ENCODE measurements around the gene GPX3. TPM values are rescaled to one million over a fixed set of nuclear protein-coding genes. Genes with fewer than 3 reads are reported as not detected.

Gene GPX3
- total RNA-seq, 5 donors from 2014 or later (not counting 1 experiment from before 2014, with no cell fraction given): 0.49 to 1.6 (median 1.4) TPM; not detected in 2

- Mint-ChIP-seq H3K36me3 (no peaks in the 10 kb centered on the region), H3K27me3 (peaks cover 0 to 3% of the 10 kb centered on the region in 2 donors), H3K4me3 (no peak overlapping the region), H3K9me3 (no peaks in the 10 kb centered on the region), H3K4me1 (peaks cover 15 to 34% (median 31%) of the 10 kb centered on the region in 3 donors), H3K27ac (peak overlapping the region in 1 of 2 donors; percentile 12)
- WGBS (ENCODE audit: insufficient coverage): 0% methylated on average over 1 of the region's 2 CpGs
- CTCF ChIA-PET: no interaction called here
- Histone ChIP-seq H3K36me3 (ENCODE audit: control insufficient read depth in 2 of 2, extremely low read depth in 1 of 2, insufficient read depth in 1 of 2, low read length in 1 of 2) (no peaks in the 10 kb centered on the region), H3K27ac (ENCODE audit: low read length) (no peak overlapping the region), H3K4me1 (ENCODE audit: control insufficient read depth in 1 of 2, extremely low read depth in 1 of 2, insufficient read depth in 2 of 2, low read length in 2 of 2) (peaks cover 3 to 15% of the 10 kb centered on the region in 2 experiments), H3K9me3 (no peaks in the 10 kb centered on the region), H3K27me3 (replicated peaks in 1 of 2; ENCODE audit: control insufficient read depth in 2 of 2, extremely low read depth in 1 of 2, insufficient read depth in 2 of 2, low read length in 1 of 2) (peaks cover 0 to 15% of the 10 kb centered on the region in 2 experiments), H3K4me3 (ENCODE audit: control insufficient read depth in 1 of 2, extremely low read depth in 1 of 2, low read length in 1 of 2) (no peak overlapping the region)
- POLR2A ChIA-PET: no interaction called here
- DNase-seq (no peak), ATAC-seq (replicated peaks in 1 of 4) (no peak)
Measured at GRCh38 chr5:151018846-151019245, 1.5 kb upstream of the GPX3 start.

DNA sequence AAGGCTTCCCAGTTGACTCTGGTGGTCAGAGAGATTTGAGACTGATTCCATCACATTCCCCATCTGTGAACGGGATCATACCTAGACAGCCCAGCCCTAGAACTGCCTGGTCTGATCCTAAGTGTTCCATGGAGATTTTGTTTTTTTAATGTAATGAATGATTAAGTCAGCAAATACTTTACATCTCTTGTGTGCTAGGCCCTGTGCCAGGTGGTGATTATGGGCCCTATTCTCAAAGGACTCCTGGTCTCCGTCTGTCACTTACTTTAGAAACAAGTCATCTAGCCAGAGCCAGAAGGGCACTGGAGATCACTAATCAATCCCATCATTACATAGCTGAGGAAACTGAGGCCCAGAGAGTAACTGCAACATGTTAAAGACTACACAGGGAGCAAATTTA lies 1.1 kb upstream of the GPX3 start:
- no peak for DNase-seq
- H3K9me3 ChIP-seq: no peaks in the 10 kb centered on the region
- Mint-ChIP-seq H3K27me3 (peaks cover 0 to 3% of the 10 kb centered on the region in 2 donors), H3K27ac (peak overlapping the region in 1 of 2 donors; percentile 12), H3K9me3 (no peaks in the 10 kb centered on the region), H3K4me3 (peak overlapping the region in 1 of 3 donors; percentile 11), H3K4me1 (peaks cover 15 to 37% (median 34%) of the 10 kb centered on the region in 3 donors), H3K36me3 (no peaks in the 10 kb centered on the region)
- no peak overlapping the region for H3K27ac ChIP-seq (ENCODE audit: low read length)
- H3K27me3 ChIP-seq (replicated peaks in 1 of 2; ENCODE audit: control insufficient read depth in 2 of 2, extremely low read depth in 1 of 2, insufficient read depth in 2 of 2, low read length in 1 of 2): peaks cover 0 to 15% of the 10 kb centered on the region in 2 experiments
- 100% methylated on average over 1 of the region's 2 CpGs for WGBS (ENCODE audit: insufficient coverage)
- H3K4me3 ChIP-seq (ENCODE audit: control insufficient read depth in 1 of 2, extremely low read depth in 1 of 2, low read length in 1 of 2): no peak overlapping the region
- CTCF ChIA-PET: no interaction called here
- ATAC-seq (replicated peaks in 1 of 4): no peak
- POLR2A ChIA-PET: no interaction called here
- H3K36me3 ChIP-seq (ENCODE audit: control insufficient read depth in 2 of 2, extremely low read depth in 1 of 2, insufficient read depth in 1 of 2, low read length in 1 of 2): no peaks in the 10 kb centered on the region
- peaks cover 3 to 15% of the 10 kb centered on the region in 2 experiments for H3K4me1 ChIP-seq (ENCODE audit: control insufficient read depth in 1 of 2, extremely low read depth in 1 of 2, insufficient read depth in 2 of 2, low read length in 2 of 2)

- Mint-ChIP-seq H3K36me3 (peaks cover 12% of the 10 kb centered on the region), H3K9me3 (no peaks in the 10 kb centered on the region), H3K4me3 (no peak overlapping the region), H3K27ac (no peak overlapping the region), H3K4me1 (peaks cover 21 to 41% (median 34%) of the 10 kb centered on the region in 3 donors), H3K27me3 (peaks cover 0 to 3% of the 10 kb centered on the region in 2 donors)
- H3K4me3 ChIP-seq (ENCODE audit: control insufficient read depth in 1 of 2, extremely low read depth in 1 of 2, low read length in 1 of 2): no peak overlapping the region
- no peak overlapping the region for H3K27ac ChIP-seq (ENCODE audit: low read length)
- ATAC-seq (replicated peaks in 1 of 4): no peak
- H3K36me3 ChIP-seq (ENCODE audit: control insufficient read depth in 2 of 2, extremely low read depth in 1 of 2, insufficient read depth in 1 of 2, low read length in 1 of 2): peaks cover 0 to 3% of the 10 kb centered on the region in 2 donors
- CTCF ChIA-PET: interaction anchor here in 1 of 2 donors (0.6 kb wide), 1 partner anchor 321 kb away, joined by 3 read pairs; the partner anchor contains the start of gene RBM22
- no peaks in the 10 kb centered on the region for H3K9me3 ChIP-seq
- peaks cover 3 to 15% of the 10 kb centered on the region in 2 experiments for H3K4me1 ChIP-seq (ENCODE audit: control insufficient read depth in 1 of 2, extremely low read depth in 1 of 2, insufficient read depth in 2 of 2, low read length in 2 of 2)
- no peak for DNase-seq
- 100% methylated on average over 1 of the region's 6 CpGs for WGBS (ENCODE audit: insufficient coverage)
- peaks cover 0 to 15% of the 10 kb centered on the region in 2 experiments for H3K27me3 ChIP-seq (replicated peaks in 1 of 2; ENCODE audit: control insufficient read depth in 2 of 2, extremely low read depth in 1 of 2, insufficient read depth in 2 of 2, low read length in 1 of 2)
- POLR2A ChIA-PET: interaction anchor here in 1 of 2 donors (0.5 kb wide), 1 partner anchor 305 kb away, joined by 7 read pairs; no protein-coding TSS in a partner anchor
Measured at GRCh38 chr5:151021746-151022145, 1.4 kb downstream of the GPX3 start.

- Histone ChIP-seq H3K4me3 (ENCODE audit: control insufficient read depth in 1 of 2, extremely low read depth in 1 of 2, low read length in 1 of 2) (no peak overlapping the region), H3K27ac (ENCODE audit: low read length) (no peak overlapping the region), H3K27me3 (replicated peaks in 1 of 2; ENCODE audit: control insufficient read depth in 2 of 2, extremely low read depth in 1 of 2, insufficient read depth in 2 of 2, low read length in 1 of 2) (peaks cover 0 to 15% of the 10 kb centered on the region in 2 experiments), H3K9me3 (no peaks in the 10 kb centered on the region), H3K36me3 (ENCODE audit: control insufficient read depth in 2 of 2, extremely low read depth in 1 of 2, insufficient read depth in 1 of 2, low read length in 1 of 2) (peaks cover 5 to 6% of the 10 kb centered on the region in 2 donors), H3K4me1 (ENCODE audit: control insufficient read depth in 1 of 2, extremely low read depth in 1 of 2, insufficient read depth in 2 of 2, low read length in 2 of 2) (peaks cover 3 to 15% of the 10 kb centered on the region in 2 experiments)
- no peak for ATAC-seq (replicated peaks in 1 of 4)
- no peaks in the 10 kb centered on the region for H3K9me3 Mint-ChIP-seq
- DNase-seq: no peak
- peaks cover 15% of the 10 kb centered on the region for H3K36me3 Mint-ChIP-seq
- no peak overlapping the region for H3K27ac Mint-ChIP-seq
- no peak overlapping the region for H3K4me3 Mint-ChIP-seq
- ChIA-PET CTCF (no interaction called here), POLR2A (no interaction called here)
- 71% methylated on average over 6 of the region's 7 CpGs for WGBS (ENCODE audit: insufficient coverage)
- H3K27me3 Mint-ChIP-seq: peaks cover 0 to 3% of the 10 kb centered on the region in 2 donors
- peaks cover 21 to 40% (median 34%) of the 10 kb centered on the region in 3 donors for H3K4me1 Mint-ChIP-seq
Measured at GRCh38 chr5:151022511-151023018, 2.2 kb downstream of the GPX3 start.

GRCh38 chr5:151023047-151023615 lies 2.7 kb downstream of the GPX3 start:
- Histone ChIP-seq H3K4me1 (ENCODE audit: control insufficient read depth in 1 of 2, extremely low read depth in 1 of 2, insufficient read depth in 2 of 2, low read length in 2 of 2) (peaks cover 3 to 15% of the 10 kb centered on the region in 2 experiments), H3K9me3 (no peaks in the 10 kb centered on the region), H3K27ac (ENCODE audit: low read length) (no peak overlapping the region), H3K4me3 (ENCODE audit: control insufficient read depth in 1 of 2, extremely low read depth in 1 of 2, low read length in 1 of 2) (no peak overlapping the region), H3K36me3 (ENCODE audit: control insufficient read depth in 2 of 2, extremely low read depth in 1 of 2, insufficient read depth in 1 of 2, low read length in 1 of 2) (peaks cover 5 to 12% of the 10 kb centered on the region in 2 donors), H3K27me3 (replicated peaks in 1 of 2; ENCODE audit: control insufficient read depth in 2 of 2, extremely low read depth in 1 of 2, insufficient read depth in 2 of 2, low read length in 1 of 2) (peaks cover 0 to 15% of the 10 kb centered on the region in 2 experiments)
- POLR2A ChIA-PET: no interaction called here
- CTCF ChIA-PET: no interaction called here
- peaks cover 15% of the 10 kb centered on the region for H3K36me3 Mint-ChIP-seq
- peaks cover 21 to 38% (median 34%) of the 10 kb centered on the region in 3 donors for H3K4me1 Mint-ChIP-seq
- DNase-seq (no peak), ATAC-seq (replicated peaks in 1 of 4) (no peak)
- 100% methylated on average over 1 of the region's 5 CpGs for WGBS (ENCODE audit: insufficient coverage)
- peaks cover 0 to 3% of the 10 kb centered on the region in 2 donors for H3K27me3 Mint-ChIP-seq
- no peaks in the 10 kb centered on the region for H3K9me3 Mint-ChIP-seq
- no peak overlapping the region for H3K4me3 Mint-ChIP-seq
- no peak overlapping the region for H3K27ac Mint-ChIP-seq

DNA sequence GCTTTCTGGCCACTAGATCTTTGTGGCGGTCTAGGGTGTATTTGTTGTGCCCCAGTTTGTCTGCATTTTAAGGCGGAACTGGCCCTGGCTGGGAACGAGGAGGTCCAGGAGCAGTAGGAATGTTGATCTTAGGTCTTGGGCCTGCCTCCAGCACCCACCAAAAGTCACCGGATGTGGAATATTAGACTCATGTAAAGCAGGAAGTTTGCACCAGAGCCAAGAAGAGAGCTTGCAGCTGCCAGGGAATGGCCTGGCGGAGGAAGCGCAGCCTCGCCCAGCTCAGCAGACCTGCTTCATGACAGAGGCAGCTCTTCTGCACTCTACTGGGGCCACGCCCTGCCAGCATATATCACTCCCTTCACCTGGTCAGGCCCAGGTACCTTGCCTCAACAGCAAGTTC lies 3.3 kb downstream of the GPX3 start:
- Mint-ChIP-seq H3K36me3 (peaks cover 20% of the 10 kb centered on the region), H3K4me1 (peaks cover 21 to 36% (median 32%) of the 10 kb centered on the region in 3 donors), H3K27ac (no peak overlapping the region), H3K4me3 (no peak overlapping the region), H3K9me3 (no peaks in the 10 kb centered on the region), H3K27me3 (peaks cover 0 to 3% of the 10 kb centered on the region in 2 donors)
- Histone ChIP-seq H3K36me3 (ENCODE audit: control insufficient read depth in 2 of 2, extremely low read depth in 1 of 2, insufficient read depth in 1 of 2, low read length in 1 of 2) (peaks cover 5 to 17% of the 10 kb centered on the region in 2 donors), H3K4me1 (ENCODE audit: control insufficient read depth in 1 of 2, extremely low read depth in 1 of 2, insufficient read depth in 2 of 2, low read length in 2 of 2) (peaks cover 1 to 15% of the 10 kb centered on the region in 2 experiments), H3K27me3 (replicated peaks in 1 of 2; ENCODE audit: control insufficient read depth in 2 of 2, extremely low read depth in 1 of 2, insufficient read depth in 2 of 2, low read length in 1 of 2) (peaks cover 0 to 15% of the 10 kb centered on the region in 2 experiments), H3K4me3 (ENCODE audit: control insufficient read depth in 1 of 2, extremely low read depth in 1 of 2, low read length in 1 of 2) (no peak overlapping the region), H3K27ac (ENCODE audit: low read length) (no peak overlapping the region), H3K9me3 (no peaks in the 10 kb centered on the region)
- no peak for DNase-seq
- 94% methylated on average over 7 of the region's 8 CpGs for WGBS (ENCODE audit: insufficient coverage)
- ChIA-PET CTCF (no interaction called here), POLR2A (no interaction called here)
- no peak for ATAC-seq (replicated peaks in 1 of 4)
